HCT116 (cell line): ENCODE results near the gene TMEM238L. TPM values are rescaled to one million over a fixed set of nuclear protein-coding genes. Genes with fewer than 3 reads are reported as not detected.

Experiments
- ATAC-seq: fragments of 200-7000 bp; cut with Tn5 transposase; 2 replicates; pipeline ENCODE4 v1.9.1; 2020; ENCODE audit warnings: mild to moderate bottlenecking, moderate library complexity
- BruUV-seq: library from RNA; stranded (reverse); fragments of 400-500 nt; replicated peaks from 2 replicates; lab custom pipeline; 2021; lab: Mats Ljungman, UMichigan
- CTCF ChIA-PET: fragments of 300-600 bp; sonication (Branson Sonifier 250); formaldehyde crosslinking; loops from one replicate; lab custom pipeline; 2021; ENCODE audit warnings: antibody characterized with exemption; lab: Charles Lee
- POLR2A ChIA-PET: fragments of 300-600, 350-600 bp; sonication (Branson Sonifier 250); formaldehyde crosslinking; loops from one replicate; lab custom pipeline; 2021; ENCODE audit warnings: antibody characterized with exemption; lab: Charles Lee
- RAD21 ChIA-PET, 2 experiments: fragments of 300-600 bp; sonication (Branson Sonifier 250); formaldehyde crosslinking; loops; one replicate each; lab custom pipeline; 2023; ENCODE audit warnings: low total read pairs in 2 of 2; ENCODE audit not compliant: uncharacterized antibody in 2 of 2, unreplicated experiment in 2 of 2, low non-redundant PET in 1 of 2; lab: Charles Lee
- DNase-seq: peaks from one replicate; pipeline ENCODE4 v3.0.0-alpha.2; 2010; ENCODE audit warnings: low read depth, low spot score
- H2AFZ ChIP-seq: fragments of 200-600 bp; shearing (Covaris generic), sonication (generic); 2 replicates; pipeline ENCODE4 v1.6.1; 2017; ENCODE audit warnings: low read depth, mixed run types, mixed read lengths, antibody characterized with exemption, low read length; ENCODE audit not compliant: poor library complexity, severe bottlenecking
- H3K27ac ChIP-seq: 2 replicates; pipeline ENCODE4 v1.5.1; 2012; ENCODE audit warnings: low read depth, low read length
- H3K27me3 ChIP-seq: fragments of 200-600 bp; sonication (generic); 2 replicates; pipeline ENCODE4 v1.6.1; 2016; ENCODE audit warnings: mixed run types, low read length, mixed read lengths; ENCODE audit not compliant: insufficient read depth
- H3K36me3 ChIP-seq, 2 experiments: fragments of 200-500 bp in 1 of 2; fragments of 200-600 bp in 1 of 2; sonication (Bioruptor generic) in 1 of 2; sonication (generic) in 1 of 2; 2 replicates each; pipeline versions ENCODE4 v1.5.1 to v1.6.1; 2014 to 2016; ENCODE audit warnings: low read length in 2 of 2, inconsistent platforms in 1 of 2, mixed read lengths in 1 of 2, mixed run types in 1 of 2; ENCODE audit not compliant: insufficient read depth in 2 of 2, control insufficient read depth in 1 of 2
- H3K4me1 ChIP-seq, 2 experiments: fragments of 200-600 bp in 1 of 2; sonication (generic) in 1 of 2; 2 replicates each; pipeline versions ENCODE4 v1.5.1 to v1.6.1; 2012 to 2017; ENCODE audit warnings: low read length in 2 of 2, inconsistent platforms in 1 of 2, mild to moderate bottlenecking in 1 of 2, mixed read lengths in 1 of 2, mixed run types in 1 of 2, moderate library complexity in 1 of 2; ENCODE audit not compliant: insufficient read depth in 2 of 2, control insufficient read depth in 1 of 2
- H3K4me2 ChIP-seq: fragments of 200-600 bp; sonication (generic); 2 replicates; pipeline ENCODE4 v1.6.1; 2017; ENCODE audit warnings: mixed run types, low read length, mixed read lengths
- H3K4me3 ChIP-seq, 2 experiments: fragments of 200-600 bp in 1 of 2; sonication (generic) in 1 of 2; replicated peaks in 1 of 2; 2 replicates each; pipeline ENCODE4 v1.5.1; 2011 to 2016; ENCODE audit warnings: low read length in 2 of 2, control low read depth in 1 of 2, low read depth in 1 of 2, mild to moderate bottlenecking in 1 of 2, mixed read lengths in 1 of 2, mixed run types in 1 of 2
- H3K79me2 ChIP-seq: fragments of 200-600 bp; sonication (generic); 2 replicates; pipeline ENCODE4 v1.6.1; 2017; ENCODE audit warnings: mild to moderate bottlenecking, mixed run types, low read length, moderate library complexity, mixed read lengths; ENCODE audit not compliant: insufficient read depth
- H3K9ac ChIP-seq: fragments of 200-600 bp; sonication (generic); 2 replicates; pipeline ENCODE4 v1.6.1; 2016; ENCODE audit warnings: low read length, mixed read lengths
- H3K9me2 ChIP-seq: fragments of 200-600 bp; sonication (generic), shearing (Covaris generic); 2 replicates; pipeline ENCODE4 v1.6.1; 2017; ENCODE audit warnings: mixed run types, mild to moderate bottlenecking, moderate library complexity; ENCODE audit not compliant: insufficient read depth
- H3K9me3 ChIP-seq, 2 experiments: fragments of 200-500 bp in 1 of 2; fragments of 200-600 bp in 1 of 2; sonication (Bioruptor generic) in 1 of 2; sonication (generic) in 1 of 2; 2 replicates each; pipeline ENCODE4 v1.6.1; 2014 to 2017; ENCODE audit warnings: low read length in 2 of 2, mixed read lengths in 2 of 2, inconsistent platforms in 1 of 2, low read depth in 1 of 2, mild to moderate bottlenecking in 1 of 2, mixed run types in 1 of 2, moderate library complexity in 1 of 2; ENCODE audit not compliant: control insufficient read depth in 1 of 2, insufficient read depth in 1 of 2
- H4K20me1 ChIP-seq: fragments of 200-600 bp; sonication (generic), shearing (Covaris generic); 2 replicates; pipeline ENCODE4 v1.6.1; 2017; ENCODE audit warnings: mixed run types, mild to moderate bottlenecking, moderate library complexity; ENCODE audit not compliant: insufficient read depth
- CBX3 ChIP-seq: IDR thresholded peaks from 2 replicates; pipeline ENCODE4 v1.6.1; 2012; ENCODE audit warnings: low read depth
- CEBPB ChIP-seq: IDR thresholded peaks from 2 replicates; pipeline ENCODE4 v1.6.1; 2012; ENCODE audit warnings: low read depth
- EGR1 ChIP-seq: IDR thresholded peaks from 2 replicates; pipeline ENCODE4 v1.6.1; 2012; ENCODE audit warnings: low read depth
- EZH2 ChIP-seq: fragments of 200-600 bp; sonication (generic); IDR thresholded peaks from 2 replicates; pipeline ENCODE4 v1.6.1; 2017; ENCODE audit warnings: antibody characterized with exemption, mixed run types
- MAX ChIP-seq: IDR thresholded peaks from 2 replicates; pipeline ENCODE4 v1.6.1; 2012
- POLR2AphosphoS5 ChIP-seq: IDR thresholded peaks from 2 replicates; pipeline ENCODE4 v1.6.1; 2011; ENCODE audit warnings: mild to moderate bottlenecking, low read depth, low read length, moderate library complexity
- RAD21 ChIP-seq: IDR thresholded peaks from 2 replicates; pipeline ENCODE4 v1.6.1; 2012; ENCODE audit warnings: low read depth, mild to moderate bottlenecking
- SIN3A ChIP-seq: IDR thresholded peaks from 2 replicates; pipeline ENCODE4 v1.6.1; 2012; ENCODE audit warnings: low read depth
- SP1 ChIP-seq: IDR thresholded peaks from 2 replicates; pipeline ENCODE4 v1.6.1; 2012; ENCODE audit warnings: low read depth
- SRF ChIP-seq: IDR thresholded peaks from 2 replicates; pipeline ENCODE4 v1.6.1; 2012; ENCODE audit warnings: low read depth
- TCF7L2 ChIP-seq: IDR thresholded peaks from 2 replicates; pipeline ENCODE4 v1.7.0; 2011; ENCODE audit warnings: borderline replicate concordance, inconsistent platforms; ENCODE audit not compliant: insufficient read depth, insufficient read length; ENCODE audit errors: extremely low read depth
- YY1 ChIP-seq: IDR thresholded peaks from 2 replicates; pipeline ENCODE4 v1.6.1; 2011; ENCODE audit warnings: low read length, low read depth, moderate library complexity, mild to moderate bottlenecking; ENCODE audit not compliant: insufficient replicate concordance; ENCODE audit errors: extremely low read depth
- ZNF274 ChIP-seq: fragments of 200-500 bp; sonication (Bioruptor generic); IDR thresholded peaks from 2 replicates; pipeline ENCODE4 v1.6.1; 2014; ENCODE audit warnings: mild to moderate bottlenecking, low read depth, low read length, inconsistent platforms
- intact Hi-C: fragments of 100-400 bp; cut with micrococcal nuclease; formaldehyde crosslinking; loops from 2 replicates; pipeline ENCODE4 v1.10.0; 2022
- total RNA-seq: library from RNA; stranded (reverse); gene quantifications from one replicate; pipeline ENCODE4 v1.2.1, GENCODE V29; 2021; ENCODE audit not compliant: unreplicated experiment
- TF ChIP-seq, protein P1 (sequence below), 3 experiments: fragments of 200-600 bp in 1 of 3; sonication (generic) in 1 of 3; IDR thresholded peaks in 2 of 3; conservative IDR thresholded peaks in 1 of 3; 2 replicates each; pipeline ENCODE4 v1.5.1; 2012 to 2017; ENCODE audit warnings: low read depth in 2 of 3, low read length in 2 of 3, antibody characterized with exemption in 1 of 3, borderline replicate concordance in 1 of 3, control low read depth in 1 of 3, mild to moderate bottlenecking in 1 of 3, mixed read lengths in 1 of 3, mixed run types in 1 of 3, moderate library complexity in 1 of 3; ENCODE audit not compliant: insufficient read depth in 1 of 3

TMEM238L gene
- total RNA-seq, 1 experiment from 2014 or later: not detected

DNA sequence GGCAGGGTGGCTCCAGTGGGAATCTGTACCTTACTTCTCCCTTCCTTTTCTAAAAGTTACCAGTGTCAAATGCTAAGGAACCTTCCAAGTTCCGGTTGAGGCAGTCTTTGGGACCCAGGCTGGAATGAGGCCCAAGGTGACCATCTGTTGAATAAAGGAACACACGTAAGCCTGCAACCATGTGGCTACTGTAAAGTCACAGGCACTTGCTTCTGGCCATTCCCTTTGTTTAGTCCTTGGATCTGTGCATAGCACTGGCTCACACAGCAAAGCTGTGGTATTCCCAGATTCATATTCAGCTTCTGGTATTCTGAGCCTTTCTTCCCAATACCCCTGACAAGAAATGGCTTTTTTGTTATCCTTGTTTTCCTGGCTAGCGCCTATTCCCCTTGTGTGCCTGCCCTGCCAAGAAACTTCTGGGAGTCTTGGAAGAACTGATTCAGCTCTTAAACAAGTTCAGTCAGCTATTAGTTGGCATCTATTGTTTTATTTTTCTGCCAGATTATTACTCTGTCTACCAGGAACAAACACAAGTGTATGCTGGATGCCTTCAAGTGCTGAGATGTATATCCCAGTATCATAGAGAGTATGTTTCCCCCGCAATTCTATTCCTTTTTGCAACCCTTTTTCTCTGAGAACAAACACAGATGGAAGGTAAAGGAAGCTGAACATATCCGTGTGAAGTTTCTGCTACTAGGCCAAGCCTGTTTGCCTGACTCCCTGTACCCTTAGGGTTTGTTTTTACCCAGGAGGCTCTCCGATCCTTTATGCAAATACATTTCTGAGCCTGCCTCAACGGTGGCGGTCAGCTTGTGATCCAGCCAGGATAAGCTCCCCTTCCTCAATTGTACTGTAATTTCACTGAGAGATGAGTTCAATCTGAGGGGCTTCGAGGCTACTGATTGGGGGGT is 13.2 kb downstream of the TMEM238L start:
- no peak overlapping the region for H3K4me3 ChIP-seq
- no peaks in the 10 kb centered on the region for H3K9me3 ChIP-seq
- peaks cover 1% of the 10 kb centered on the region; the same call in 1 of the 2 replicates for H3K27me3 ChIP-seq
- H3K9ac ChIP-seq: no peak overlapping the region
- H3K4me2 ChIP-seq: no peak overlapping the region
- CTCF ChIA-PET: no interaction called here
- no peak overlapping the region for H3K27ac ChIP-seq
- no TSS peak for BruUV-seq
- H2AFZ ChIP-seq: no peak overlapping the region
- intact Hi-C loops: no loop called here
- peaks cover 0 to 6% of the 10 kb centered on the region in 2 experiments; a peak in 1 of 4 replicates for H3K4me1 ChIP-seq
- POLR2A ChIA-PET: interaction anchor here (0.6 kb wide), 1 partner anchor 20 kb away, joined by 3 read pairs; no protein-coding TSS in a partner anchor
- H3K9me2 ChIP-seq: no peaks in the 10 kb centered on the region
- ATAC-seq (peak; percentile 14; the same call in 1 of the 2 replicates), DNase-seq (no peak)
- H3K79me2 ChIP-seq: no peaks in the 10 kb centered on the region
- TF ChIP-seq YY1 (no peak), POLR2AphosphoS5 (peak; percentile 23; the same call in 1 of the 2 replicates)
- RAD21 ChIA-PET: no interaction called here
- H4K20me1 ChIP-seq: no peaks in the 10 kb centered on the region
- H3K36me3 ChIP-seq: no peaks in the 10 kb centered on the region

DNA sequence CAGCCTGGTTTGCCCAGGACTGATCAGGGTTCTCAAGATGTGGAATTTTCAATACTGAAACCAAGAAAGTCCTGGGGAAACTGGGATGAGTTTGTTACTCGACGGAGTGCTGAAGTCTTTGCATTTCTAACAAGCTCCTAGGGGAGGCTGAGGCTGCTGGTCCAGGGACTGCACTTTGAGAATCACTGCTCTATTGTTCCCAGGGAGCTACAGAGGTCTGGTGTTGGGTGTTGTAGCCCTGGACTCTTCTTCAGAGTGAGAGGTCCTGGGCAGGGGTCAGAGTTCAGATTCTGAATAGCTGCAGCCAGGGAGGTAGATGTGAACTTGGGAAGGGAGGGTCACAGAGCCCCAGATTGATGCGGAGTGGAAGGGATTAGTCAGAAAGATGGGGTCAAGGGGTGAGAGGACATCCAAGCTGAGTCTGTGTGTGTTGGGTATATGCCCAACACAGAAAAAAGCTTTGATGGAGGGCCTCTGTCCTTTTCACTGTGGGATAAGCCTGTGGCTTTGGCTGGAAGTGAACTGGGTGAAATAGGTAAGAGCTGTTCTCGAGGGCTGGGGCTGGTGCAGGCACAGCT is 14.1 kb downstream of the TMEM238L start:
- no peaks in the 10 kb centered on the region for H3K36me3 ChIP-seq
- TF ChIP-seq RAD21 (no peak), TCF7L2 (no peak), CBX3 (no peak), SIN3A (no peak), EZH2 (no peak), SP1 (no peak), EGR1 (no peak), SRF (no peak), ZNF274 (no peak), CEBPB (no peak), MAX (no peak)
- TF ChIP-seq, protein P1, sequence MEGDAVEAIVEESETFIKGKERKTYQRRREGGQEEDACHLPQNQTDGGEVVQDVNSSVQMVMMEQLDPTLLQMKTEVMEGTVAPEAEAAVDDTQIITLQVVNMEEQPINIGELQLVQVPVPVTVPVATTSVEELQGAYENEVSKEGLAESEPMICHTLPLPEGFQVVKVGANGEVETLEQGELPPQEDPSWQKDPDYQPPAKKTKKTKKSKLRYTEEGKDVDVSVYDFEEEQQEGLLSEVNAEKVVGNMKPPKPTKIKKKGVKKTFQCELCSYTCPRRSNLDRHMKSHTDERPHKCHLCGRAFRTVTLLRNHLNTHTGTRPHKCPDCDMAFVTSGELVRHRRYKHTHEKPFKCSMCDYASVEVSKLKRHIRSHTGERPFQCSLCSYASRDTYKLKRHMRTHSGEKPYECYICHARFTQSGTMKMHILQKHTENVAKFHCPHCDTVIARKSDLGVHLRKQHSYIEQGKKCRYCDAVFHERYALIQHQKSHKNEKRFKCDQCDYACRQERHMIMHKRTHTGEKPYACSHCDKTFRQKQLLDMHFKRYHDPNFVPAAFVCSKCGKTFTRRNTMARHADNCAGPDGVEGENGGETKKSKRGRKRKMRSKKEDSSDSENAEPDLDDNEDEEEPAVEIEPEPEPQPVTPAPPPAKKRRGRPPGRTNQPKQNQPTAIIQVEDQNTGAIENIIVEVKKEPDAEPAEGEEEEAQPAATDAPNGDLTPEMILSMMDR (IDR thresholded peaks at IDR 0.05 in 2 of 3, conservative IDR thresholded peaks at IDR 0.05 in 1 of 3; ENCODE audit: borderline replicate concordance in 1 of 3, insufficient read depth in 1 of 3, low read depth in 2 of 3, low read length in 2 of 3): no peak
- BruUV-seq: no TSS peak
- H2AFZ ChIP-seq: no peak overlapping the region
- H3K27me3 ChIP-seq: no peaks in the 10 kb centered on the region; the same call in 1 of the 2 replicates
- H3K4me1 ChIP-seq: peaks cover 0 to 6% of the 10 kb centered on the region in 2 experiments; a peak in 1 of 4 replicates
- H3K79me2 ChIP-seq: no peaks in the 10 kb centered on the region
- H3K9ac ChIP-seq: no peak overlapping the region
- POLR2A ChIA-PET: no interaction called here
- no peaks in the 10 kb centered on the region for H3K9me2 ChIP-seq
- H4K20me1 ChIP-seq: no peaks in the 10 kb centered on the region
- H3K4me2 ChIP-seq: no peak overlapping the region
- no peak overlapping the region for H3K4me3 ChIP-seq
- H3K9me3 ChIP-seq: no peaks in the 10 kb centered on the region
- intact Hi-C loops: no loop called here
- CTCF ChIA-PET: no interaction called here
- no peak overlapping the region for H3K27ac ChIP-seq
- RAD21 ChIA-PET: interaction anchor here in 1 of 2 experiments (0.7 kb wide), 1 partner anchor 823 kb away, joined by 3 read pairs; no protein-coding TSS in a partner anchor
- DNase-seq: no peak
- ATAC-seq: no peak
